Upper lobe of left lung (tissue), 6 donors: Measurements from ENCODE around the gene AP2A2. TPM values are rescaled to one million over a fixed set of nuclear protein-coding genes. Genes with fewer than 3 reads are reported as not detected.
"Not testable (repeated sequence)": the region's sequence is repeated elsewhere in the genome, so short reads cannot be mapped to it uniquely, and the experiment has no call there.

Experiments used
- ATAC-seq, 2 donors: fragments of 200-7000 bp; cut with Tn5 transposase; one replicate each; pipeline ENCODE4 v1.9.1; 2022; ENCODE audit warnings: mild to moderate bottlenecking in 2 of 2, moderate library complexity in 2 of 2; ENCODE audit not compliant: low FRiP score in 2 of 2
- DNase-seq, 2 donors: peaks; one replicate each; pipeline ENCODE4 v3.0.0-alpha.2; 2019 to 2020
- H3K27ac ChIP-seq, 4 donors: fragments of 200-600 bp; sonication (generic); one replicate each; pipeline ENCODE4 v1.5.1; 2016 to 2019
- H3K27me3 ChIP-seq, 4 donors: fragments of 200-600 bp; sonication (generic); one replicate each; pipeline ENCODE4 v1.5.1; 2017 to 2019
- H3K36me3 ChIP-seq, 4 donors: fragments of 200-600 bp; sonication (generic); one replicate each; pipeline ENCODE4 v1.5.1; 2016 to 2019
- H3K4me1 ChIP-seq, 4 donors: fragments of 200-600 bp; sonication (generic); one replicate each; pipeline ENCODE4 v1.5.1; 2018 to 2019
- H3K4me3 ChIP-seq, 4 donors: fragments of 200-600 bp; sonication (generic); one replicate each; pipeline ENCODE4 v1.5.1; 2017 to 2019; ENCODE audit warnings: mild to moderate bottlenecking in 2 of 4, moderate library complexity in 1 of 4
- H3K9me3 ChIP-seq, 4 donors: fragments of 200-600 bp; sonication (generic); one replicate each; pipeline ENCODE4 v1.5.1; 2018 to 2019
- CTCF ChIP-seq, 6 experiments: fragments of 450-650 bp in 4 of 6; fragments of 200-600 bp in 2 of 6; sonication (generic) in 2 of 6; IDR thresholded peaks; one replicate each; pipeline ENCODE4 v1.5.1; 2016 to 2019; ENCODE audit warnings: antibody characterized with exemption in 6 of 6
- EP300 ChIP-seq, 4 donors: sonication (generic); formaldehyde crosslinking; IDR thresholded peaks; one replicate each; pipeline ENCODE4 v1.5.1; 2017; ENCODE audit warnings: antibody characterized with exemption in 4 of 4, control low read depth in 2 of 4
- POLR2A ChIP-seq, 4 donors: fragments of 450-650 bp; IDR thresholded peaks; one replicate each; pipeline ENCODE4 v1.5.1; 2016 to 2017; ENCODE audit warnings: antibody characterized with exemption in 4 of 4, mild to moderate bottlenecking in 2 of 4
- POLR2AphosphoS5 ChIP-seq, 2 donors: sonication (generic); formaldehyde crosslinking; IDR thresholded peaks; one replicate each; pipeline ENCODE4 v1.5.1; 2017; ENCODE audit warnings: antibody characterized with exemption in 2 of 2
- WGBS, 2 donors: methylation state at CpG; one replicate each; pipeline ENCODE4 v1.1.5; 2017 to 2018; 5-methylcytosine and 5-hydroxymethylcytosine counted together
- total RNA-seq, 6 donors: library from RNA; depleted of rRNA in 4 of 6; stranded (reverse); fragments of >200 nt in 4 of 6; gene quantifications; one replicate each; pipeline versions ENCODE4 v1.1.0 to v1.2.1, GENCODE V29; 2016 to 2021
- donor health status: DM: no; HTN: no; CAD: no; lungs with moderate emphysema.
- donor health status: DM: no; HTN: yes; CAD: no; lungs with severe emphysema.

AP2A2 gene
- total RNA-seq, 6 donors from 2014 or later, result 55.7 to 273 (median 103) TPM

DNA sequence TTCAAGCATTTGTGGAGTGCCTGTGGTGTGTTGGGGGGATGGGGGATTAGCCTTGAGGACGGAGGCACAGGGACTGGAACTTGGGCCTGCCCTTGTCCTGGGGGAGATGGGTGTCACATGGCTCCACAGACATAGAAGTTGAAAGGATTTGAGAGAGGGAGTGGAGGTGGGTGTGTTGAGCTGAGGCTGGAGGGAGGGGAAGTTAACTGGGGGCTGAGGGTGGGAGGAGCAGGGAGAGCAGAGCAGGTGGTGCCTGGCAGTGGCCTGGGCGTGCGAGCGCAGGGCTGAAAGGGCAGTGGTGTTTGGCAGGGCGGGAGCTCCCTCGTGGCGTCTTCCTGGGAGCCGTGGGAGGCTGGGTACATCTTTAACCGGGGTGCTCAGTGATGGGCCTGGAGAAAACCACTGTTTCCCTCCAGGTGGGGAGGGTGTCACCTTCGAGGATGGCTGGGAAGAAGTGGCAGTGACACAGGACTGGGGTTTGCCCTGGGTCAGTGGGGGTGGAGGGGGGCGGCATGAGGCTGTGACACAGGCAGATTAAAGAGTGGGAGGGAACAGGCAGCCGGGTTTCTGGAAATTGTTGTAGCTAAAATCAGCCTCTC lies 45.5 kb downstream of the AP2A2 start:
- Histone ChIP-seq H3K36me3 (peaks cover 27 to 60% (median 52%) of the 10 kb centered on the region in 4 donors), H3K4me1 (peaks cover 0 to 19% (median 6%) of the 10 kb centered on the region in 4 donors), H3K4me3 (no peak overlapping the region), H3K27ac (no peak overlapping the region), H3K27me3 (no peaks in the 10 kb centered on the region), H3K9me3 (no peaks in the 10 kb centered on the region)
- TF ChIP-seq CTCF (IDR thresholded peaks at IDR 0.05), result no peak
- no peak for TF ChIP-seq EP300 (IDR thresholded peaks at IDR 0.05)
- no peak for TF ChIP-seq POLR2A (IDR thresholded peaks at IDR 0.05)
- TF ChIP-seq POLR2AphosphoS5 (IDR thresholded peaks at IDR 0.05), result no peak
- ATAC-seq (no peak), DNase-seq (no peak)
- 81 to 94% methylated on average over 11 to 12 of the region's 12 CpGs for WGBS, 2 donors

- 95% methylated on average over 24 to 31 of the region's 31 CpGs for WGBS, 2 donors
- ATAC-seq, result no peak
- no peak for DNase-seq
- Histone ChIP-seq H3K4me1 (peaks cover 0 to 12% (median 1%) of the 10 kb centered on the region in 4 donors), H3K4me3 (no peak overlapping the region), H3K27ac (no peak overlapping the region), H3K27me3 (no peaks in the 10 kb centered on the region), H3K9me3 (no peaks in the 10 kb centered on the region), H3K36me3 (peaks cover 27 to 66% (median 56%) of the 10 kb centered on the region in 4 donors)
- TF ChIP-seq CTCF (IDR thresholded peaks at IDR 0.05), result no peak
- TF ChIP-seq EP300 (IDR thresholded peaks at IDR 0.05), result no peak
- TF ChIP-seq POLR2AphosphoS5 (IDR thresholded peaks at IDR 0.05), result no peak
- TF ChIP-seq POLR2A (IDR thresholded peaks at IDR 0.05), result no peak
Measured at GRCh38 chr11:971731-972365, 46.2 kb downstream of the AP2A2 start.

- Histone ChIP-seq H3K27ac (no peak overlapping the region), H3K9me3 (no peaks in the 10 kb centered on the region), H3K4me1 (peaks cover 0 to 9% (median 0%) of the 10 kb centered on the region in 4 donors), H3K36me3 (peaks cover 27 to 74% (median 64%) of the 10 kb centered on the region in 4 donors), H3K27me3 (no peaks in the 10 kb centered on the region), H3K4me3 (no peak overlapping the region)
- ATAC-seq (no peak), DNase-seq (peak in 1 of 2 donors; percentile 60)
- TF ChIP-seq EP300 (IDR thresholded peaks at IDR 0.05), result no peak
- TF ChIP-seq POLR2AphosphoS5 (IDR thresholded peaks at IDR 0.05), result no peak
- no peak for TF ChIP-seq CTCF (IDR thresholded peaks at IDR 0.05)
- TF ChIP-seq POLR2A (IDR thresholded peaks at IDR 0.05), result no peak
- 95 to 96% methylated on average over 26 of the region's 26 CpGs for WGBS, 2 donors
Measured at GRCh38 chr11:972523-973211, 47.0 kb downstream of the AP2A2 start.

DNA sequence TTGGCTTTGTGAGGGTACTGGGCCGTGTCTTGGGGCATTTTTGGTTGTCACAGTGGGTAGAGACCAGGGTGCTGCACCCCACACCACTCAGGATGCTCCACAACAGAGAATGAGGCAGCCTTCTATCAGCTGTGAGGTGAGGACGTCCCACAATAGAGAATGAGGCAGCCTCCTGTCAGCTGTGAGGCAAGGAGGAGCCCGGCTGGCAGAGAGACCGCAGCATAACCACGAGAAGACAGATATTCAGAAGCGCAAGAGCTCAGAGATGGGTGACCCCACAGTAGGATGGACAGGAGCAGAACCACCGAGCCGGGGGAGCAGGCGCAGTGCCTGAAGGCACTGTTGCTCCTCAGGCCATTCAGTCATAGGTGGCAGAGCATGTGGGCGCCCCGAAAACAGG lies 47.6 kb downstream of the AP2A2 start:
- peaks cover 27 to 80% (median 70%) of the 10 kb centered on the region in 4 donors for H3K36me3 ChIP-seq
- no peak for DNase-seq
- no peaks in the 10 kb centered on the region for H3K27me3 ChIP-seq
- no peaks in the 10 kb centered on the region for H3K9me3 ChIP-seq
- no peak overlapping the region for H3K4me3 ChIP-seq
- WGBS, 2 donors, result 94 to 100% methylated on average over 10 to 11 of the region's 11 CpGs
- H3K4me1 ChIP-seq, result peaks cover 0 to 3% (median 0%) of the 10 kb centered on the region in 4 donors
- TF ChIP-seq POLR2A (IDR thresholded peaks at IDR 0.05) (no peak), CTCF (IDR thresholded peaks at IDR 0.05) (no peak), POLR2AphosphoS5 (IDR thresholded peaks at IDR 0.05) (no peak), EP300 (IDR thresholded peaks at IDR 0.05) (no peak)
- no peak for ATAC-seq
- H3K27ac ChIP-seq, result no peak overlapping the region

DNA sequence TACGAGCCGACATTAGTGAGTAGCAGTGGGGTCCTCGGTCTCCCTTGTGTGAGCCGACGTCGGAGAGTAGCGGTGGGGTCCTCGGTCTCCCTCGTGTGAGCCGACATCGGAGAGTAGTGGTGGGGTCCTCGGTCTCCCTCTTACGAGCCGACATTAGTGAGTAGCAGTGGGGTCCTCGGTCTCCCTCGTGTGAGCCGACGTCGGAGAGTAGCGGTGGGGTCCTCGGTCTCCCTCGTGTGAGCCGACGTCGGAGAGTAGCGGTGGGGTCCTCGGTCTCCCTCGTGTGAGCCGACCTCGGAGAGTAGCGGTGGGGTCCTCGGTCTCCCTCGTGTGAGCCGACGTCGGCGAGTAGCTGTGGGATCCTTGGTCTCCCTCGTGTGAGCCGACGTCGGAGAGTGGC lies 49.7 kb downstream of the AP2A2 start:
- not testable (repeated sequence) for H3K27me3 ChIP-seq, H3K9me3 ChIP-seq, H3K27ac ChIP-seq, ATAC-seq, H3K4me3 ChIP-seq
- DNase-seq, result peak in 1 of 2 donors; percentile 84
- Histone ChIP-seq H3K4me1 (peaks cover 0 to 13% (median 3%) of the 10 kb centered on the region in 4 donors), H3K36me3 (peaks cover 24 to 92% (median 73%) of the 10 kb centered on the region in 4 donors)
- WGBS, 2 donors, result 91 to 92% methylated on average over 41 of the region's 41 CpGs
